ENCODE results near the gene OR1L4. TPM values are rescaled to one million over a fixed set of nuclear protein-coding genes. Genes with fewer than 3 reads are reported as not detected.

The OR1L4 gene
- not detected in 2 replicates for total RNA-seq

- Mint-ChIP-seq H3K36me3 (ENCODE audit: low read depth) (no peaks in the 10 kb centered on the region), H3K4me3 (no peak within 1 kb of the TSS), H3K4me1 (no peaks in the 10 kb centered on the region), H3K27ac (no peak within 1 kb of the TSS), H3K27me3 (no peaks in the 10 kb centered on the region), H3K9me3 (peaks cover 22% of the 10 kb centered on the region)
- DNase-seq = no peak
- intact Hi-C loops (cut with micrococcal nuclease) = no loop called here
Observed at GRCh38 chr9:122723690-122724089, at the start of gene OR1L4. Gene OR1L4 (plus strand): TSS chr9:122723990. CDS start chr9:122723990, 0 bp downstream.

- Mint-ChIP-seq H3K36me3 (ENCODE audit: low read depth) (no peaks in the 10 kb centered on the region), H3K27me3 (no peaks in the 10 kb centered on the region), H3K4me1 (no peaks in the 10 kb centered on the region), H3K27ac (no peak overlapping the region), H3K9me3 (peaks cover 16% of the 10 kb centered on the region), H3K4me3 (no peak overlapping the region)
- intact Hi-C loops (cut with micrococcal nuclease) = no loop called here
- DNase-seq = no peak
Observed at GRCh38 chr9:122684851-122685250, 38.9 kb upstream of the OR1L4 start.

GRCh38 chr9:122695696-122696095, 28.1 kb upstream of the OR1L4 start:
- no peaks in the 10 kb centered on the region for H3K4me1 Mint-ChIP-seq
- no peaks in the 10 kb centered on the region for H3K36me3 Mint-ChIP-seq (ENCODE audit: low read depth)
- no peak overlapping the region for H3K27ac Mint-ChIP-seq
- no peak overlapping the region for H3K4me3 Mint-ChIP-seq
- peaks cover 5% of the 10 kb centered on the region for H3K9me3 Mint-ChIP-seq
- intact Hi-C loops (cut with micrococcal nuclease) = no loop called here
- H3K27me3 Mint-ChIP-seq = no peaks in the 10 kb centered on the region
- no peak for DNase-seq

GRCh38 chr9:122718038-122718437, 5.8 kb upstream of the OR1L4 start:
- H3K4me3 Mint-ChIP-seq = no peak overlapping the region
- no peaks in the 10 kb centered on the region for H3K27me3 Mint-ChIP-seq
- H3K36me3 Mint-ChIP-seq (ENCODE audit: low read depth) = no peaks in the 10 kb centered on the region
- no peaks in the 10 kb centered on the region for H3K4me1 Mint-ChIP-seq
- DNase-seq = no peak
- no peak overlapping the region for H3K27ac Mint-ChIP-seq
- H3K9me3 Mint-ChIP-seq = peaks cover 11% of the 10 kb centered on the region
- intact Hi-C loops (cut with micrococcal nuclease) = no loop called here

GRCh38 chr9:122719218-122719617, 4.6 kb upstream of the OR1L4 start:
- H3K9me3 Mint-ChIP-seq = peaks cover 18% of the 10 kb centered on the region

GRCh38 chr9:122742003-122742402, 18.2 kb downstream of the OR1L4 start, which contains the start of gene OR1L6:
Gene OR1L6 (plus strand): TSS chr9:122742303. CDS start chr9:122749848, 7,545 bp downstream.
- Mint-ChIP-seq H3K36me3 (ENCODE audit: low read depth) (no peaks in the 10 kb centered on the region), H3K4me1 (no peaks in the 10 kb centered on the region), H3K9me3 (peaks cover 9% of the 10 kb centered on the region), H3K27ac (no peak within 1 kb of the TSS), H3K27me3 (no peaks in the 10 kb centered on the region), H3K4me3 (no peak within 1 kb of the TSS)
- no peak for DNase-seq
- intact Hi-C loops (cut with micrococcal nuclease) = no loop called here

More at GRCh38 chr9:122719218-122719617, 4.6 kb upstream of the OR1L4 start:
- no peak for DNase-seq
- intact Hi-C loops (cut with micrococcal nuclease) = no loop called here
- no peak overlapping the region for H3K4me3 Mint-ChIP-seq
- no peaks in the 10 kb centered on the region for H3K4me1 Mint-ChIP-seq
- H3K27me3 Mint-ChIP-seq = no peaks in the 10 kb centered on the region
- no peaks in the 10 kb centered on the region for H3K36me3 Mint-ChIP-seq (ENCODE audit: low read depth)
- no peak overlapping the region for H3K27ac Mint-ChIP-seq

- intact Hi-C loops (cut with micrococcal nuclease) = no loop called here
- H3K4me1 Mint-ChIP-seq = no peaks in the 10 kb centered on the region
- DNase-seq = no peak
- H3K27ac Mint-ChIP-seq = no peak overlapping the region
- peaks cover 14% of the 10 kb centered on the region for H3K9me3 Mint-ChIP-seq
- no peak overlapping the region for H3K4me3 Mint-ChIP-seq
- H3K36me3 Mint-ChIP-seq (ENCODE audit: low read depth) = no peaks in the 10 kb centered on the region
- no peaks in the 10 kb centered on the region for H3K27me3 Mint-ChIP-seq
Observed at GRCh38 chr9:122754825-122755224, 31.0 kb downstream of the OR1L4 start.

- Mint-ChIP-seq H3K36me3 (ENCODE audit: low read depth) (no peaks in the 10 kb centered on the region), H3K4me1 (no peaks in the 10 kb centered on the region), H3K9me3 (peaks cover 12% of the 10 kb centered on the region), H3K27ac (no peak overlapping the region), H3K27me3 (no peaks in the 10 kb centered on the region), H3K4me3 (no peak overlapping the region)
- intact Hi-C loops (cut with micrococcal nuclease) = no loop called here
- DNase-seq = no peak
Observed at GRCh38 chr9:122767817-122768216, 44.0 kb downstream of the OR1L4 start.

Other genes starting within 250 kb of the OR1L4 start
- not detected in 2 replicates for gene OR1J1, start 246.1 kb upstream of the OR1L4 start, total RNA-seq
- not detected in 2 replicates for gene OR1J2, start 213.2 kb upstream of the OR1L4 start, total RNA-seq
- gene OR1J4, start 204.8 kb upstream of the OR1L4 start, total RNA-seq = 0.21 TPM in 1 of 2 replicates, not detected in the other
- gene OR1N1, start 196.7 kb upstream of the OR1L4 start, total RNA-seq = not detected in 2 replicates
- gene OR1N2, start 170.9 kb upstream of the OR1L4 start, total RNA-seq = not detected in 2 replicates
- gene OR1L8, start 140.6 kb upstream of the OR1L4 start, total RNA-seq = not detected in 2 replicates
- not detected in 2 replicates for gene OR1Q1, start 109.3 kb upstream of the OR1L4 start, total RNA-seq
- gene OR1B1, start 66.4 kb upstream of the OR1L4 start, total RNA-seq = not detected in 2 replicates
- gene OR1L1, start 62.3 kb upstream of the OR1L4 start, total RNA-seq = not detected in 2 replicates
- not detected in 2 replicates for gene OR1L3, start 48.9 kb upstream of the OR1L4 start, total RNA-seq
- gene OR1L6, start 18.3 kb downstream of the OR1L4 start, total RNA-seq = not detected in 2 replicates
- not detected in 2 replicates for gene OR5C1, start 64.9 kb downstream of the OR1L4 start, total RNA-seq
- gene OR1K1, start 76.1 kb downstream of the OR1L4 start, total RNA-seq = not detected in 2 replicates
- gene PDCL, start 104.6 kb downstream of the OR1L4 start, total RNA-seq = 21.1 TPM in 2 replicates
- gene RC3H2, start 181.4 kb downstream of the OR1L4 start, total RNA-seq = 39.7 and 40.2 TPM in 2 replicates
- gene ZBTB6, start 189.3 kb downstream of the OR1L4 start, total RNA-seq = 10.7 and 11.6 TPM in 2 replicates
- gene ZBTB26, start 207.5 kb downstream of the OR1L4 start, total RNA-seq = 8.4 and 8.9 TPM in 2 replicates
- gene RABGAP1, start 217.0 kb downstream of the OR1L4 start, total RNA-seq = 23.9 and 25.7 TPM in 2 replicates

Measured in activated CD4-positive, alpha-beta T cell treated with anti-CD3 and anti-CD28 coated beads, Interleukin-2, amount 10 ng/mL, durations not matched to agents 24 days and 14 days (primary cell).